Vagina (tissue), 2 donors: Measurements from ENCODE around the gene FIS1.

Experiments
- CTCF ChIP-seq, 3 experiments: fragments of 450-650 bp in 2 of 3; fragments of 200-600 bp in 1 of 3; sonication (generic) in 1 of 3; IDR thresholded peaks; one replicate each; pipeline ENCODE4 v1.5.1; 2017 to 2019; ENCODE audit warnings: antibody characterized with exemption in 3 of 3, mild to moderate bottlenecking in 2 of 3, moderate library complexity in 2 of 3
- POLR2A ChIP-seq, 2 donors: fragments of 450-650 bp; IDR thresholded peaks; one replicate each; pipeline ENCODE4 v1.6.1; 2017; ENCODE audit warnings: antibody characterized with exemption in 2 of 2, mild to moderate bottlenecking in 2 of 2, moderate library complexity in 2 of 2
- POLR2AphosphoS5 ChIP-seq, 2 donors: sonication (generic); formaldehyde crosslinking; IDR thresholded peaks; one replicate each; pipeline ENCODE4 v1.9.0; 2017; ENCODE audit warnings: antibody characterized with exemption in 2 of 2, mild to moderate bottlenecking in 2 of 2, low read depth in 1 of 2; ENCODE audit not compliant: insufficient read depth in 1 of 2

- TF ChIP-seq POLR2A (IDR thresholded peaks at IDR 0.05) (no peak), CTCF (IDR thresholded peaks at IDR 0.05) (no peak), POLR2AphosphoS5 (IDR thresholded peaks at IDR 0.05; ENCODE audit: insufficient read depth in 1 of 2, low read depth in 1 of 2) (peak in 1 of 2 donors; percentile 52)
These were observed 12.6 kb downstream of the FIS1 start for GRCh38 chr7:101232141-101232850.
